WTC11 (cell line): ENCODE measurements around the gene CACNB3. TPM values are rescaled to one million over a fixed set of nuclear protein-coding genes. Genes with fewer than 3 reads are reported as not detected.

Source experiments
- ATAC-seq: fragments of 200-7000 bp; cut with Tn5 transposase; 2 replicates; pipeline ENCODE4 v1.10.0; 2021; ENCODE audit warnings: mild to moderate bottlenecking, moderate library complexity
- CTCF ChIA-PET: fragments of 300-600 bp; sonication (Branson Sonifier 250); formaldehyde crosslinking; loops from one replicate; lab custom pipeline; 2021; ENCODE audit warnings: antibody characterized with exemption; lab: Charles Lee
- POLR2A ChIA-PET: fragments of 350-600 bp; sonication (Branson Sonifier 250); formaldehyde crosslinking; loops from one replicate; lab custom pipeline; 2021; ENCODE audit warnings: antibody characterized with exemption; lab: Charles Lee
- DNase-seq: peaks from one replicate; pipeline ENCODE4 v3.0.0; 2021; ENCODE audit warnings: low spot score
- H3K27ac Mint-ChIP-seq: 2 replicates; pipeline ENCODE4 v1.8.0; 2021; ENCODE audit warnings: mixed read lengths
- H3K27me3 Mint-ChIP-seq: 2 replicates; pipeline ENCODE4 v1.8.0; 2021; ENCODE audit warnings: low read depth, mild to moderate bottlenecking, moderate library complexity, mixed read lengths
- H3K36me3 Mint-ChIP-seq: 2 replicates; pipeline ENCODE4 v1.8.0; 2021; ENCODE audit warnings: mixed read lengths
- H3K4me1 Mint-ChIP-seq: 2 replicates; pipeline ENCODE4 v1.8.0; 2022; ENCODE audit warnings: mixed read lengths
- H3K4me3 Mint-ChIP-seq: 2 replicates; pipeline ENCODE4 v1.8.0; 2021; ENCODE audit warnings: mild to moderate bottlenecking, moderate library complexity, mixed read lengths
- H3K9me3 Mint-ChIP-seq: 2 replicates; pipeline ENCODE4 v1.8.0; 2021; ENCODE audit warnings: mixed read lengths
- ARID4B ChIP-seq: sonication (generic); formaldehyde crosslinking; IDR thresholded peaks from 2 replicates; pipeline ENCODE4 v1.8.0; 2023; ENCODE audit warnings: missing genetic modification reagents, mild to moderate bottlenecking, borderline replicate concordance
- ATF3 ChIP-seq: sonication (generic); formaldehyde crosslinking; conservative IDR thresholded peaks from 2 replicates; pipeline ENCODE4 v1.8.1; 2022; ENCODE audit warnings: mild to moderate bottlenecking, missing genetic modification reagents
- CBFB ChIP-seq: sonication (generic); formaldehyde crosslinking; IDR thresholded peaks from 2 replicates; pipeline ENCODE4 v1.8.1; 2022; ENCODE audit warnings: mild to moderate bottlenecking, low read depth, missing genetic modification reagents
- CDX4 ChIP-seq: fragments of 250-450 bp; sonication (Bioruptor Pico); IDR thresholded peaks from 2 replicates; pipeline ENCODE4 v1.9.0; 2021; ENCODE audit warnings: moderate library complexity, mild to moderate bottlenecking, inconsistent platforms, borderline replicate concordance
- CTCF ChIP-seq: fragments of 200-600 bp; IDR thresholded peaks from 2 replicates; pipeline ENCODE4 v1.8.0; 2022; ENCODE audit warnings: antibody characterized with exemption
- E2F1 ChIP-seq: sonication (generic); formaldehyde crosslinking; IDR thresholded peaks from 2 replicates; pipeline ENCODE4 v1.8.0; 2022; ENCODE audit warnings: mild to moderate bottlenecking, missing genetic modification reagents
- E2F5 ChIP-seq: sonication (generic); formaldehyde crosslinking; IDR thresholded peaks from 2 replicates; pipeline ENCODE4 v1.8.1; 2022; ENCODE audit warnings: mild to moderate bottlenecking, moderate library complexity, missing genetic modification reagents
- ERG ChIP-seq: fragments of 250-450 bp; sonication (Bioruptor Pico); IDR thresholded peaks from 2 replicates; pipeline ENCODE4 v1.8.0; 2021; ENCODE audit warnings: mild to moderate bottlenecking
- ESRRA ChIP-seq: sonication (generic); formaldehyde crosslinking; IDR thresholded peaks from 2 replicates; pipeline ENCODE4 v1.8.1; 2022; ENCODE audit warnings: mild to moderate bottlenecking, missing genetic modification reagents, borderline replicate concordance
- GRHL2 ChIP-seq: fragments of 250-450 bp; sonication (Bioruptor Pico); IDR thresholded peaks from 2 replicates; pipeline ENCODE4 v1.8.0; 2022; ENCODE audit warnings: mild to moderate bottlenecking, moderate library complexity; ENCODE audit not compliant: insufficient replicate concordance, severe bottlenecking
- USF1 ChIP-seq: sonication (generic); formaldehyde crosslinking; IDR thresholded peaks from 2 replicates; pipeline ENCODE4 v1.8.0; 2022; ENCODE audit warnings: mild to moderate bottlenecking, missing genetic modification reagents
- ZSCAN18 ChIP-seq: fragments of 250-450 bp; sonication (Bioruptor Pico); IDR thresholded peaks from 2 replicates; pipeline ENCODE4 v2.1.2; 2022; ENCODE audit warnings: mild to moderate bottlenecking, moderate library complexity
- total RNA-seq: library from RNA; stranded (reverse); gene quantifications from 3 replicates; pipeline ENCODE4 v1.2.3, GENCODE V29; 2021

The CACNB3 gene
- total RNA-seq, 1 experiment from 2014 or later: 17.0 TPM

- ChIA-PET CTCF (interaction anchor here (0.6 to 7.8 kb wide), 23 partner anchors 11 to 177 kb away, joined by 3 to 144 read pairs (median 4); a partner anchor contains a TSS), POLR2A (interaction anchor here (0.8 kb wide), 1 partner anchor 40 kb away, joined by 5 read pairs; no protein-coding TSS in a partner anchor)
- Mint-ChIP-seq H3K27ac (no peak overlapping the region), H3K9me3 (no peaks in the 10 kb centered on the region), H3K4me1 (peaks cover 10% of the 10 kb centered on the region), H3K4me3 (peak overlapping the region; percentile 29; the same call in 1 of the 2 replicates), H3K36me3 (no peaks in the 10 kb centered on the region), H3K27me3 (peaks cover 5% of the 10 kb centered on the region; the same call in 1 of the 2 replicates)
- ATAC-seq (peak; percentile 95), DNase-seq (peak; percentile 87)
- TF ChIP-seq CTCF: peak; percentile 98
- no peak for TF ChIP-seq E2F1
Observed at GRCh38 chr12:48795550-48796455, 22.5 kb upstream of the CACNB3 start.

GRCh38 chr12:48796976-48797375 is 21.3 kb upstream of the CACNB3 start:
- ATAC-seq (no peak), DNase-seq (no peak)
- Mint-ChIP-seq H3K4me1 (peaks cover 10% of the 10 kb centered on the region), H3K27me3 (peaks cover 5% of the 10 kb centered on the region; the same call in 1 of the 2 replicates), H3K4me3 (no peak overlapping the region), H3K9me3 (no peaks in the 10 kb centered on the region), H3K36me3 (no peaks in the 10 kb centered on the region), H3K27ac (no peak overlapping the region)
- ChIA-PET CTCF (interaction anchor here (0.6 to 7.8 kb wide), 6 partner anchors 17 to 162 kb away, joined by 3 to 144 read pairs (median 7); no protein-coding TSS in a partner anchor), POLR2A (interaction anchor here (0.5 kb wide), 1 partner anchor 18 kb away, joined by 3 read pairs; no protein-coding TSS in a partner anchor)
- TF ChIP-seq ZSCAN18 (CRISPR knock-in tag): no peak
- TF ChIP-seq ERG (CRISPR knock-in tag): no peak
- TF ChIP-seq ESRRA: no peak
- no peak for TF ChIP-seq CDX4
- no peak for TF ChIP-seq GRHL2 (CRISPR knock-in tag)
- no peak for TF ChIP-seq CBFB (CRISPR knock-in tag)
- TF ChIP-seq ARID4B (CRISPR knock-in tag): no peak
- TF ChIP-seq USF1 (CRISPR knock-in tag): no peak
- TF ChIP-seq E2F5: no peak
- TF ChIP-seq CTCF: no peak
- no peak for TF ChIP-seq ATF3 (CRISPR knock-in tag)
